Right lung (tissue), 10 donors: ENCODE results near the gene PSKH1. TPM values are rescaled to one million over a fixed set of nuclear protein-coding genes. Genes with fewer than 3 reads are reported as not detected.

ENCODE experiments used
- DNase-seq, 2 donors: peaks; one replicate each; pipeline ENCODE4 v3.0.0-alpha.2; 2013
- long read RNA-seq, 8 donors: transcript quantifications; one replicate each; lab custom pipeline, GENCODE V29; 2026
- polyA plus RNA-seq, 5 donors: library from polyadenylated mRNA; unstranded; fragments of 120-200 nt; gene quantifications; one replicate each; pipeline versions ENCODE4 v1.2.1 to v1.2.3, GENCODE V29; 2013; ENCODE audit warnings: inconsistent platforms in 1 of 5, low replicate concordance in 1 of 5; ENCODE audit not compliant: insufficient read length in 5 of 5, insufficient read depth in 1 of 5

Gene PSKH1
- polyA plus RNA-seq: 10 to 100 TPM; 21.5 to 33.5 (median 25.7) TPM
- long read RNA-seq, donor 1, transcript PSKH1-202 (2 exons, 1,509 nt): major isoform, 5 of 7 reads
- long read RNA-seq, donor 1, partial matches to known transcripts: 0 of 7 reads
- long read RNA-seq, donor 1, other reads (novel, unspliced or antisense): 0 of 7 reads
- long read RNA-seq, donor 2, transcript PSKH1-201 (3 exons, 3,481 nt): major isoform, 7 of 8 reads
- long read RNA-seq, donor 2, partial matches to known transcripts: 0 of 8 reads
- long read RNA-seq, donor 2, other reads (novel, unspliced or antisense): 0 of 8 reads
- long read RNA-seq, donor 3, partial matches to known transcripts: 8 of 11 reads
- long read RNA-seq, donor 3, other reads (novel, unspliced or antisense): 0 of 11 reads
- long read RNA-seq, donor 4, transcript PSKH1-201 (3 exons, 3,481 nt): major isoform, 5 of 6 reads
- long read RNA-seq, donor 4, partial matches to known transcripts: 0 of 6 reads
- long read RNA-seq, donor 4, other reads (novel, unspliced or antisense): 0 of 6 reads
- long read RNA-seq, donor 5, transcript PSKH1-202 (2 exons, 1,509 nt): major isoform, 7 of 10 reads
- long read RNA-seq, donor 5, partial matches to known transcripts: 0 of 10 reads
- long read RNA-seq, donor 5, other reads (novel, unspliced or antisense): 0 of 10 reads
- long read RNA-seq, donor 6, transcript PSKH1-201 (3 exons, 3,481 nt): major isoform, 11 of 20 reads
- long read RNA-seq, donor 6, partial matches to known transcripts: 5 of 20 reads
- long read RNA-seq, donor 6, other reads (novel, unspliced or antisense): 0 of 20 reads
- long read RNA-seq, donor 7, transcript PSKH1-201 (3 exons, 3,481 nt): major isoform, 10 of 10 reads
- long read RNA-seq, donor 7, partial matches to known transcripts: 0 of 10 reads
- long read RNA-seq, donor 7, other reads (novel, unspliced or antisense): 0 of 10 reads
- long read RNA-seq, donor 8, partial matches to known transcripts: 0 of 6 reads
- long read RNA-seq, donor 8, other reads (novel, unspliced or antisense): 0 of 6 reads

GRCh38 chr16:67892899-67893742 is at the start of gene PSKH1:
TSS of gene PSKH1 (plus strand) at chr16:67893254. CDS start at chr16:67908750, 15,496 bp downstream.
- peak; percentile 93 to 94 for DNase-seq

GRCh38 chr16:67843343-67843765 is 49.7 kb upstream of the PSKH1 start:
- DNase-seq: no peak

- DNase-seq: no peak
These were observed 48.6 kb upstream of the PSKH1 start for GRCh38 chr16:67844497-67844896.

- no peak for DNase-seq
These were observed 47.6 kb upstream of the PSKH1 start for GRCh38 chr16:67845291-67846062.

GRCh38 chr16:67846063-67846319 is 47.1 kb upstream of the PSKH1 start:
- DNase-seq: no peak

- peak; percentile 97 to 98 for DNase-seq
These were observed 46.6 kb upstream of the PSKH1 start, which contains the start of gene NUTF2 for GRCh38 chr16:67846320-67847063. TSS of gene NUTF2 (plus strand) at chr16:67846933. CDS start at chr16:67865131, 18,198 bp downstream.

- DNase-seq: peak in 1 of 2 donors; percentile 16
These were observed 45.8 kb upstream of the PSKH1 start, which contains the start of gene CENPT for GRCh38 chr16:67847064-67847861. TSS of gene CENPT (minus strand) at chr16:67847693. CDS start at chr16:67833859, 13,834 bp downstream.

- no peak for DNase-seq
These were observed 44.9 kb upstream of the PSKH1 start for GRCh38 chr16:67848118-67848517.

- no peak for DNase-seq
These were observed 39.4 kb upstream of the PSKH1 start for GRCh38 chr16:67853670-67854069.

- no peak for DNase-seq
These were observed 37.3 kb upstream of the PSKH1 start for GRCh38 chr16:67855789-67856188.

GRCh38 chr16:67856927-67857546 is 36.0 kb upstream of the PSKH1 start:
- no peak for DNase-seq

- peak in 1 of 2 donors; percentile 38 for DNase-seq
These were observed 35.4 kb upstream of the PSKH1 start for GRCh38 chr16:67857547-67858233.

GRCh38 chr16:67858500-67858899 is 34.6 kb upstream of the PSKH1 start:
- no peak for DNase-seq

GRCh38 chr16:67860589-67861398 is 32.3 kb upstream of the PSKH1 start:
- no peak for DNase-seq

GRCh38 chr16:67861877-67862276 is 31.2 kb upstream of the PSKH1 start:
- no peak for DNase-seq
